Amniotic stem cell (primary cell): ENCODE measurements around the gene WNK3.
"Not testable (repeated sequence)": the region's sequence is repeated elsewhere in the genome, so short reads cannot be mapped to it uniquely, and the experiment has no call there.

Experiments
- DNase-seq: peaks from one replicate; lab custom pipeline; 2025; lab: John Stamatoyannopoulos, UW

The WNK3 gene

DNA sequence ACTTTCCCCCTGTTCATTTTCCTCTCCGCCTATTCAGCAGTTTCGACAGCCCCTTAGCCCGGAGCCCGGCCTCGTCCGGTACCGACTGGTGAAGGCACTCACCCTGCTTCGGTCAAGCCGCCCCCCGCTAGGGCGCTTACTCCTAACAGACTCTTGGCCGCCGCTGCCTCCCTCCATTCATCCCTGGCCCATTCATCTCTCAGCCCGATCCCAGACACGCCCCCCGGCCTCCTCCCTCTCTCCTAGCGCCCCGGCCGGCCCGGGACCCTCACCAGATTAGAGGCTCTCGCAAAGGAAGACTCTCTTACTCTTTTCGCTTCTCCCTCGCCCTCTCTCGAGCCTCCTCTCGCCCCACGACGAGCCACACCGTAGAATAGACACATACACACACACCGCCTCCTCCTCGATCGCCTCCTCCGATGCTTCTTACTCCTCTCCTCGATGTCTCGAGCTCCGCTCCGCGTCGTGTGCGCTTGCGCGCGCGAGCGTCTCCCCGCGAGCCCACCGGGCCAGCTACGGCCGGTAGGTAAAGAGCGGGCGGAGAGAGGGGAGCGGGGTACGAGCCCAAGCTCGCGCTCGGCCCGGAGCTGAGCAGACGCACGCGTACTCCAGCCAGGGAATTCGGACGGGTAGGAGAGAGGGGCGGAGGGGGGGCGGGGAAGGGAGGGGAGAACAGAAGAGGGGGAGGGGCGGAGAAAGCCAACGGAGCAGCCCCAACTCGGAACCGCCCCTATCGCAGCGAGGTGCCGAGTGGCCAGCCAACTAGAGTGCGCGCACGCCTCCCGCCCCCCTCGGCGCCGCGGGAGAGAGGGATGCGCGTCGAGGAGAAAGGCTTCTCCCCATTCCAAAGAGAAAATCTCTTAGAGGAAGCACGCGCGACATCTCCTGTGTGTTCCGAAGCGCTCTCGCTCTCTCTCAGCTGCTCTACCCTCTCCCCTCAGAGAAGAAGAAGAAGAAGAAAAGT, at the start of gene WNK3:
WNK3 (minus strand) TSS at position 633 of the 964 bp plus-strand sequence.
- DNase-seq = peak; percentile 60

DNA sequence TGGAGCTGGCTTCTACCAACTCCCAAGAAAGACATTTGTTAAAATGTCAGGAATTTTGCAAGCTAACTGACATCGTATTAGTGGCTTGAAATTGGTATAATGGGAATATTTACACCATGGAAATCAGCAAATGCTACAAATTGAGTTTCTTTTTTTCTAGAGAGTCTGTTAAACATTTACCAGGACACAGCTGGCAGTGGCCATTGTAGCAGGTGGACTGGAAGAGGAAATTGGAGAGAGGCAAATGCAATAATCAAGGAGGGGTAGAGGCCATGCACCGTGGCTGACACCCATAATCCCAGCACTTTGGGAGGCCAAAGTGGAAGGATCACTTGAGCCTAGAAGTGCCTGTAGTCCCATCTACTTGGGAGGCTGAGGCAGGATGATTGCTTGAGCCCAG, 49.4 kb upstream of the WNK3 start:
- DNase-seq = no peak

DNA sequence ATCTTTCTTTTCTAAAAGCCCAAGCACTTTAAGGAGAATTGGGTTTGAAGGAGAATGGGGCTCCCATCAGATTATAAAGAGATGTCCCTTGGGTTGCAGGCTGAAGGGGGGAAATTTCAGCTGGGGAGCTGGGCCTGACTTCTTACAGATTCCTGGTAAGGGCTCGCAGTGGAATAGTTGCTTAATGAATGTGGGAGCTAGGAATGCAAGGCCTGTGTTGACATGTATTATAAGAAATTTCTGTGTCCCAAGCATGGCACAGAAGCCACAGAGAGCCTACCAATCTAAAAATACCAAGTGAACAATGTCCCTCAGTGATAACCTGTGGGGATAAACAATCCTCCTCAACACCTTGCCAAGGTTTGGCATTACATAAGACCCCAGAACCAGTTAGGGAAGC, 39.3 kb upstream of the WNK3 start:
- no peak for DNase-seq

DNA sequence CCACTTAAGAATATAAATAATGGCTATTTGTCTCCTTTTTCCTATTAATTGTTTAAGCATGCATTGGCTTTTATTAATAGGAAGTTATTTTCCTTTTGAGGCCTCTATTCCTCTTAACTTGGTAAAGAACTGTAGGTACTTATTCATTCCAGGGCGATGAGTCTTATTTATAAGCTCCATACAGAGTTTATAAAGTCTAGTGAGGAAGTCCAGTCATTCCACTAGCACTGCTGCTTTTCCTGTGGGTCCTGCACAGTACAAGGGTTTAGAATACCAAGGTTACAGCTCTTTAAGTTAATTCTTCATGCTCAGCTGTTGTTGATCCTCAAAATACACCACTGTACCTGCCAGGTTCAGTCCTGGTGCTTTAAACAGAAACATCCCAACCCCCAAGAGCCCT, 28.5 kb upstream of the WNK3 start:
- peak; percentile 1 for DNase-seq

DNA sequence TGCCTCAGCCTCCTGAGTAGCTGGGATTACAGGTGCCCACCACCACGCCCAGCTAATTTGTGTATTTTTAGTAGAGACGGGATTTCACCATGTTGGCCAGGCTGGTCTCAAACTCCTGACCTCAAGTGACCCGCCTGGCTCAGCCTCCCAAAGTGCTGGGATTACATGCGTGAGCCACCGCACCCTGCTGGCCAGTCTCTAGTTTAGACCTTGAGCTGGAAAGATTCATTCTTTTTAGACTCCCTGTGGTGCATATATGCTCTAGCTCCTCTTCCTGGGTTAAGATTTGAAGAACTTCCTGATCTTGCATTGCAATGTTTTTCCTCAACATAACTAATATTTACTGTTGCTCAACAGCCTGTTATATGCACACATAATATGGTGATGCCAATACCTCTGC, 26.8 kb upstream of the WNK3 start:
- DNase-seq = not testable (repeated sequence)

DNA sequence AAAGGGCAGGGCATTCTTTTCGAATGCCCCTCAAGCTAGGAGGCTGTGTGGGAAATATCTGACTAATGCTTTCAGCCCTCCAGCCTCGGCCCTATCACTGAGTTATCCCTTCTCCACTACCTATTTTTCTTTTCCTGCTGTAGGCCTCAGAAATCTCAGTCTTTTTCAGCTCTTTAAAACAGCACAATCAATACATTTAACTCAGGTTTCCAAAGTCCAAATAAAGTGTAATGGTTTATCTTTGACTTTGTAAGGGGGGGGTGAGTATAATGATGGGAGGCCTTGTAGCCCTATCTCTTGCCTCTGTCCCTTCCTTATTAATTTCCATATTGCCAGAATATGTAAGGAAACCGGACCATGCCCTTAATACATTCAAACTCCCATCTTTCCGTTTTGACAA, 1.6 kb upstream of the WNK3 start:
- DNase-seq = no peak

DNA sequence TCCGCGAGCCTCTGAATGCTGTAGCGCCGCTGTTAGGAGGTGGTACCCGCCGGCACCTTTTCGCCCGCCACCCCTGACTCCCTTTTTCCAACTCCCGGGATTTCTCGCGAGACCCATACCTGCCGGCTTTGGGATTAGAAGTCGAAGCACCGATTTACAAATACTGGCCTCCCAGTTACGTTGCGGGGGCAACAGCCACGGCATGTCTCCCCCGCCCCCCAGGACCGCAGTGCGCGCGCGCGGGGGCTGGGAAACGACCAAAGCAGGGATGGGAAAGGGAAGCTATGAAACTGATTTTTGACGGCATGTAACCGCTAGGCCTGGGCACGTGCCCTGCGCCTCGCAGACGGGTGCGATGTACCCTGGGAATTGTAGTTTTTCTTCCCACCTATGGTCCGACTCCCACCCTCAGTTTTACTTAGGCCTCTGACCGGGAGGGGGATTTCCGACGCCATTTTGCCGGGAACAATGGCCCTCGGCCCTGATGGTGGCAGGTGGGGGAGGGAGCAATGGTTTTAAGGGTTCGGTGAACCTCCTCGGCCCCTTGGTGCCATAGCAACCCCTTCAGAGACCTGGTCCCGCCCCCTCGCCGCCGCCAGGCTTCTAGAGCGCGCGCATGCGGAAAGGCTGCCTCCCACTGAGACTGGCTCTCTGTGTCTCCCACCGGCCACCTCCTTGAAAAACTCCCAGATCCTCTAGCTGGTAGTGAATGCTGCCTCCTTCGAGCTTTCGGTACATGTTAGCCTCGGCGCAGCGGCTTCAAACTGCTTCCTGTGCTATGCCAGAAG, 772 bp upstream of the WNK3 start:
- peak; percentile 7 for DNase-seq

DNA sequence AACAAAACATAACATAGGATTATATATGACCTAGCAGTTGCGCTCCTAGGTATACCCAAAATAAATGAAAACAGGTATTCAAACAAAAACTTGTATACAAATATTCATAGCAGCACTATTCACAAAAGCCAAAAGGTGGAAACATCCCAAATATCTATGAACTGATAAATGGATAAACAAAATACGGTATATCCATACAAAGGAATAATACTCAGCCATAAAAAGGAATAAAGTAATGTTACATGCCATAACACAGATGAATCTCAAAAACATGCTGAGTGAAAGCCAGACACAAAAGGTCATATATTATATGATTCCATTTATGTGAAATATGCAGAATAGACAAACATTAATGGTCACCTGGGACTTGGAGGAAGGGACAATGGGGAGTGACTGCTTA, 5.2 kb downstream of the WNK3 start:
- no peak for DNase-seq

DNA sequence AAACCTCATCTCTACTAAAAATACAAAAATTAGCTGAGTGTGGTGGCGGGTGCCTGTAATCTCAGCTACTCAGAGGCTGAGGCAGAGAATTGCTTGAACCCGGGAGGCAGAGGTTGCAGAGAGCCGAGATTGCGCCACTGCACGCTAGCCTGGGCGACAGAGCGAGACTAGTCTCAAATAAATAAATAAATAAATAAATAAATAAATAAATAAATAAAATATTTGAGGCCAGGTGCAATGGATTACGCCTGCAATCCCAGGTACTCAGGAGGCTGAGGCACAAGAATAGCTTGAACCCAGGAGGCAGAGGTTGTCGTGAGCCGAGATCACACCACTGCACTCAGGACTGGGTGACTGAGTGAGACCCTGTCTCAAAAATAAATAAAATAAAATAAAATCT, 20.5 kb downstream of the WNK3 start:
- DNase-seq = not testable (repeated sequence)

DNA sequence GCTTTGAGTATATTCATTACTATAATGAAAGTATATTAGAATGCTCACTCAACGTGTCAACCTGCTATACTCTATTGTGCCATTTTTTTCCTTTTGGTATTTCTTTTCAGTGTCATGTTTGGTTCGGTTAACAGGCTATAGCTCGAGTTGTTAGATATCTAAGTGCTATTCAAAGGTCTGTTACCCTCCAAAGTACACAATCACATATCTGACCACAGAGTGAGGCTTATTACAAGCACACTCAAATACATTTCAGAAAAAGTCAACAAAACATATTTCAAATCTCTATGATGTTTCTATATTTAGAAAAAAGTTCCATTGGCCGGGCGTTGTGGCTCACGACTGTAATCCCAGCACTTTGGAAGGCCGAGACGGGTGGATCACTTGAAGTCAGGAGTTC, 32.8 kb downstream of the WNK3 start:
- DNase-seq = no peak

DNA sequence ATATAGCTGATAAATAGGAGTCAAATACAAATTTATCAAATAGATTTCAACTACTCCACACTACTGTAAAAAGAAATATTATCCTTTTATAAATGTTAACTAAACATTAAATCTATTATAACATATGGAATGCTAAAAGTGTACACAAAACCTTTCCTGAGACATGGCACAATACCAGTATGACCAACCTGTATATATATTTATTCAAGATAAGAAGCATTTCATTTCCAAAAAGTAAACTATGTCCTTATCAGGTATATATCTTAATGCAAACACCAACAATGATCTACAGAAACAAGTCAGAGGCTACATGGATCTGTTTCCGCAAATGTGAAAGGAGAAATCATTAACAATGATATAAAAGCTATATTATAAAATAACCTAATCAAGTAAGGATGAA, 37.8 kb downstream of the WNK3 start:
- DNase-seq = no peak

DNA sequence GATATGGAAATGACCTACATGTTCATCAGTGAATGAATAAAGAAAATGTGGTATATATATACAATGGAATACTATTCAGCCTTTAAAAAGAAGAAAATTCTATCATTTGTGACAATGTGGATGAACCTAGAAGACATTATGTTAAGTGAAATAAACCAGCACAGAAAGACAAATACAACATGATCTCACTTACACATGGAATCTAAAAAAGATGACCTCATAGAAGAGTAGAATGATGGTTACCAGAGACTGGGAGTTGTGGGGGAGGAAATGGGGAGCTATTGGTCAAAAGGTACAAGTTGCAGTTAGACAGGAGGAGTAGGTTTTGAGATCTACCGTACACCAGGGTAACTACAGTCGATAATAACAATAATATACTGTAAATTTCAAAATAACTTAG, 51.5 kb downstream of the WNK3 start:
- DNase-seq = no peak

DNA sequence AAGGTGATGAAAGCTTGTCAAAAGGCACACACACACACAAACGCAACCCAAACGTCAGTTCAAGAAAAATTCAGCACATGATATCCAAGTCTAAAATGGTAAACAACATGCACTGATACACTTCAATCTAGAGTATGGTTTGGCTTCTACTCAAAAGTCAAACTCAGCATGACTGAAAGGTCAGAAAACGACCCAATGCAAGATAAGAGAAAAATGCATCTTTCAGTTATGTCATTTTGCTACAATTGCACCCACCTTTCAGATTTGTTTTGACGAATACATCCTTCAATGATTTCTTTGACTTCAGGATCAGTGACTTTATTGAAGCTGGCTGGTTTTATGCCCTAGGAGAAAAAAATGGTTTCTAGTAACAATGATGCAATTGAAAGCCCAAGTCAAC, 56.3 kb downstream of the WNK3 start:
- no peak for DNase-seq

DNA sequence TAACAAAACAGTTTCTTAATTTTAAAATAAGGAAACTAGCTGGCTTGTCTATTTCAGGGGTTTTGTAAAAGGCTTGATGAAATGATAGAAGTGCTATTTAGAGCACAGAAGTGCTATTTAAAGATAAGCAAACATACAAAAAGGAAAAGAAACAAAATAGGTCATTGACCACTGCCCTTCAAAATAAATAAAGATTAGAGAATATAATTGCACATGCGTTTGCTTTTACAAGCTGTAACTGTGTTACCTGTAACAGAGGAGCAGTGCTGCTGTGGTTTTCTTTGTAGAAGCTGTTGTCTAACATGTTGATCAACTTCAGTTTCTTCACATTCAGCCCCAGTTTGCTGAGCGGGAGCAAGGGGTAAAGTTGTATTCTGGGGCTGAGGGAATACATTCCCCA, 63.5 kb downstream of the WNK3 start:
- DNase-seq = no peak

DNA sequence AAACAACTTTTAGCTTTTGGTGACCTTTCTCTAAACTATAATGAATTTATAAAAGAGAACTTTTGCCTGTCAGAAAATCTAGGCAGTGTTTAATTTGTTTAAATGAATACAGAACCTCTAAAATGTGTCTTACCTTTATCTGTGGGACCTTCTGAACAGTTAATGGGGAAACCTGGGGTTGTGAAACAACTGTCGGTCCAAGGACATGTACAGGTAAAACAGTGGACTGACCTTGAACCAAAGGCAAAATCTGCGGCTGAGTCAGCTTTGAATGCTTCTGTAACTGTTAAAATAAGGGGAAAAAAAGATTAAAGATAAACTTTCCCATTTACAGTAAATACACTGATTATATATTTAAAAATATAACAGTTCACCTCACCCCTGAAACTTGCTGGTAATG, 65.1 kb downstream of the WNK3 start:
- DNase-seq = no peak

DNA sequence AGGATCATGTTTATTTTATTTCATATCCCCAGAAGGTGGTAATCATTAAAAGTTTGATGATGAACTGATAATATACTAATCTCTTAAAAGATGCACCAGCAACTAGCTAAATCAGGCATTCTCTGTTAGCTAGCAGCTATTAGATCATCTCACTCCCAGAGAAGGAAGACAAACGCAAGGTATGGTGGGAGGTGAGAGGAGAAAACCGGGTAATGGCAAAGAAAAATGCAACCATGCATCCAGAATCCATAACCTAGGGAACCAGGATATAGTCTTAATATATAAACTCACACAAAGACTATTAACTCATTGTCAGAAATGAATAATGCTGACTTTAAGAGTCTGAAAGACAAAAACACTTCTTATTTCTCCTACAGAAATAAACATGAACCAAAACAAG, 66.1 kb downstream of the WNK3 start:
- DNase-seq = no peak

DNA sequence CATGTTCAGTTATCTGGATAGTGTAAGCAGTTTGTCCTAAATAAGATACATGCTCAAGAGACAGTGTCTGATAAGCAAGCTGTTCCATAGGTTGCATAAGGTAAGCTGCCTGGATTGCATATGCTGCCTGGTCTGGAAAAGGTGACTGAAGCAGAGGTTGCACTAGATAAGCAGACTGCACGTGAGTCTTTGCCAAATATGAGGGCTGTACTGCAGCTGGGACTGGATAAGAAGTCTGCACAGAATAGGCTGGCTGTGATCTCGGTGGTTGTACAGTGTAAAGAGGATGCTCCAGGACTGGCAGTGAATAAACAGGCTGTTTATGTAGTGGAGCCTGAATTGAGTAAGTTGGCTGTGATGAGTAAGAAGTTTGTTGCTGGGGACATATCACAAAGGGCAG, 68.9 kb downstream of the WNK3 start:
- DNase-seq = no peak

DNA sequence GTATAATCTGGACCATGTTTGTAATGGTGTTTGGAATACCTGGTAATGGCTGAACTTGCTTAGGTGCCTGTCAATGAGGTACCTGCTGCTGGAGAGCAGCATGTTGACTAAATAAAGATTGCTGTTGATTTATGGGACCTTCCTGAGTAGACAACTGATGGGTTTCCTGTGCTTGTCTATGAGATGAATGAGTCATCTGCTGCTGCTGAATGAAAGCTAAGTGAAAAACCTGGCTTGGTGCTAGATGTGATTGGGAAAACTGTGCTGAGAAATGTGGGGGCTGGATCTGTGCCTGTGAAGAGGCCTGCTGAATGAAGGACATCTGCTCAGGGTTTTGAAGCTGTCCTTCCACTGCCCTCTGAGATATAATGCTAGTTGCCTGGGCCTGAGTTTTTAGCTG, 69.6 kb downstream of the WNK3 start:
- no peak for DNase-seq

DNA sequence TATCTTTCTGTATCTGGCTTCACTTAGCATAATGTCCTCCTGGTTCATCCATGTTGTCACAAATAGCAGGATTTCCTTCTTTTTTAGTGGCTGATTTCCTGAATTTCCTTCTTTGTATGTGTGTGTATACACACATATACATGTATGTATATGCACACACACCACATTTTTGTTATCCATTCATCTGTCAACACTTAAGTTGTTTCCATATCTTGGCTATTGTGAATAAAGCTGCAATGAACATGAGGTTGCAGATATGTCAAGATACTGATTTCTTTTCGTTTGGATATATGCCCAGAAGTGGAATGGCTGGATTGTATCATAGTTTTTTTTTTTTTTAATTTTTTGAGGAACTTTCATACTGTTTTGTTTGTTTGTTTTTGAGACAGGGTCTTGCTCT, 76.2 kb downstream of the WNK3 start:
- no peak for DNase-seq

DNA sequence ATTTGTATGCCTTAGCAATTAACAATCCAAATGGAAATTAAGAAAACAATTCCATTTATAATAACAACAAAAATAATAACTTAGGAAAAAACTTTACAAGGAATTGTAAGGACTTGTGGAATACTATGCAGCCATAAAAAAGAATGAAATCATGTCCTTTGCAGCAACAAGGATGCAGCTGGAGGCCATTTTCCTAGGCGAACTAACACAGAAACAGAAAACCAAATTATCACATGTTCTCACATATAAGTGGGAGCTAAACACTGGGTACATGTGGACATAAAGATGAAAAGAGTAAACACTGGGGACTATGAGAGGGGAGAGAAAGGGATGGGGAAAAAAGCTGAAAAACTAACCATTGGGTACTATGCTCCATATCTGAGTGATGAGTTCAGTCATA, 77.4 kb downstream of the WNK3 start:
- DNase-seq = no peak

DNA sequence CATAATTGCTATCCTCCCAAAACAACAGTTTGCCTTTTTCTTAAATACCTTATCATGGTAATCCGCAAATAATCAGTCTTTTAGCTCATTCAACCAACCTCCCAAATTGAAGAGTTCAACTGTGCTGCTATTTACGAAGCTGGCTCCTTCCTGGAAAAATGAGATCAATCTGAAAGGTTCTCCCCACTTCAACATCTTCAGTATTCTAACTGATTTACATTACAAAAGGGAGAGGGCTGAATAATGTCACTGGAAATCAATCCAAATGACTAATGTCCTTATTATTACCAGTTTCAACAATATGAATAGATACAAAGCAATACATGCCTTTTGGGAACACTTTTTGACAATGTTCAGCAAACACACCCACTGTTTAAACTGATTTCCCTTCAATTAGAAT, 86.2 kb downstream of the WNK3 start:
- DNase-seq = no peak

DNA sequence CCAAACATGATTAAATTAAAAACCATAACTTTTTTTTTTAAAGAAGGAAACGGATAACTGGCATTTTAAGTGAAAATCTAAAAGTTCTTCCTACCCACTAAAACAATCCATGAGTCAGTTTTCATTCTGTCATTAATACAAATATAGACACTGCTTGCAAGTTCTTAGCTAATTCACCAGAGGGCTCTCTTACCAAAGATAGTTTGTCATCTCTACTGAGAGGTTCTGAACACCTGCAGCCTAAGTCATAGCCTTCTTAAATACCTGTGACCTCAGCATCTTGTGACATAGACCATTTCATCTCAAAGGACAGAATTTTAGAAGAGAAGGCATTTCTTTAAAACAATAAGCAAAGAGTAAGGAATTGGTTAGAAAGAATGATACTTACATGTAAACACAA, 109.5 kb downstream of the WNK3 start:
- DNase-seq = peak; percentile 8

DNA sequence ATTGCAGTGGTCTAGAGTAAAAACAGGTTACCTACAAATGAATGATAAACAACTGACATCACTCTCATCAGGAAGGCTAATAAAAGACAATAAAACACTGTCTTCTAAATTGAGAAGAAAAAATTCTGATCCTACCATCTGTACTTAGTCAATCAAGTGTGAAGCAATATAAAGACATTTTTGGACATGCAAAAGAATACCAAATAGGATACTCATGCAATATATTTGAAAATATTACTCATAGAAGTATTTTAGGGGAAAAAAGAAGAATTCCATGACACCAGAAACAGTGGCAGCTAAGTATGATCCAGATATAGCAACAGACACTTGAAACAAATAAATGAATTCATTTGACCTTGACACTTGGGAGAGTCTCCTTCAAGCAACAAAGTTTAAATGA, 111.0 kb downstream of the WNK3 start:
- DNase-seq = no peak
